ENCODE measurements around the gene ATN1. TPM values are rescaled to one million over a fixed set of nuclear protein-coding genes. Genes with fewer than 3 reads are reported as not detected.

The ATN1 gene
- total RNA-seq, 8 experiments from 2014 or later: 4.3 to 51.5 (median 15.8) TPM

- Histone ChIP-seq H3K4me1 (replicated peaks in 1 of 2) (peaks cover 0 to 6% of the 10 kb centered on the region in 2 donors), H3K27ac (no peak overlapping the region), H3K4me3 (no peak overlapping the region)
- in situ Hi-C loops (cut with MboI; ENCODE audit: low pct_unique_long_range_greater_than_20kb in 2 of 9, low sequenced_read_pairs in 9 of 9, unreplicated experiment in 9 of 9): loop anchor here in 1 of 9 experiments (25.0 kb wide), 1 partner anchor 160 kb away; the partner anchor contains the start of gene C1RL
- 86 to 100% (median 87%) methylated on average over 1 to 4 of the region's 22 CpGs; no CpG with 5 or more reads in 6 of the 10 experiments for WGBS, 10 experiments
- no peak for ATAC-seq (replicated peaks in 6 of 8)
Observed at GRCh38 chr12:6952121-6952862, 24.5 kb downstream of the ATN1 start.

- in situ Hi-C loops (cut with MboI; ENCODE audit: low pct_unique_long_range_greater_than_20kb in 2 of 9, low sequenced_read_pairs in 9 of 9, unreplicated experiment in 9 of 9): loop anchor here in 1 of 9 experiments (25.0 kb wide), 1 partner anchor 159 kb away; the partner anchor contains the start of gene C1RL
- no peak for ATAC-seq (replicated peaks in 6 of 8)
- H3K4me3 ChIP-seq: no peak overlapping the region
- 70 to 100% (median 93%) methylated on average over 1 to 7 of the region's 15 CpGs; no CpG with 5 or more reads in 3 of the 10 experiments for WGBS, 10 experiments
- no peak overlapping the region for H3K27ac ChIP-seq
- peaks cover 0 to 6% of the 10 kb centered on the region in 2 donors for H3K4me1 ChIP-seq (replicated peaks in 1 of 2)
Observed at GRCh38 chr12:6952863-6953441, 25.2 kb downstream of the ATN1 start.

GRCh38 chr12:6953442-6954315 is 25.9 kb downstream of the ATN1 start:
- ATAC-seq (replicated peaks in 6 of 8): peak in 3 of 8 experiments; percentile 4 to 38 (median 31)
- Histone ChIP-seq H3K27ac (no peak overlapping the region), H3K4me1 (replicated peaks in 1 of 2) (peaks cover 0 to 6% of the 10 kb centered on the region in 2 donors), H3K4me3 (no peak overlapping the region)
- WGBS, 10 experiments: 40 to 100% (median 66%) methylated on average over 1 to 7 of the region's 24 CpGs; no CpG with 5 or more reads in 5 of the 10 experiments
- in situ Hi-C loops (cut with MboI; ENCODE audit: low pct_unique_long_range_greater_than_20kb in 2 of 9, low sequenced_read_pairs in 9 of 9, unreplicated experiment in 9 of 9): loop anchor here in 1 of 9 experiments (25.0 kb wide), 1 partner anchor 159 kb away; the partner anchor contains the start of gene C1RL

GRCh38 chr12:6954316-6955107 is 26.8 kb downstream of the ATN1 start:
- Histone ChIP-seq H3K27ac (no peak overlapping the region), H3K4me3 (no peak overlapping the region), H3K4me1 (replicated peaks in 1 of 2) (peaks cover 0 to 6% of the 10 kb centered on the region in 2 donors)
- in situ Hi-C loops (cut with MboI; ENCODE audit: low pct_unique_long_range_greater_than_20kb in 2 of 9, low sequenced_read_pairs in 9 of 9, unreplicated experiment in 9 of 9): loop anchor here in 1 of 9 experiments (25.0 kb wide), 1 partner anchor 158 kb away; the partner anchor contains the start of gene C1RL
- no peak for ATAC-seq (replicated peaks in 6 of 8)
- WGBS, 10 experiments: 67 to 94% (median 90%) methylated on average over 1 to 9 of the region's 21 CpGs; no CpG with 5 or more reads in 2 of the 10 experiments

- Histone ChIP-seq H3K4me3 (no peak overlapping the region), H3K4me1 (replicated peaks in 1 of 2) (peaks cover 0 to 6% of the 10 kb centered on the region in 2 donors), H3K27ac (no peak overlapping the region)
- in situ Hi-C loops (cut with MboI; ENCODE audit: low pct_unique_long_range_greater_than_20kb in 2 of 9, low sequenced_read_pairs in 9 of 9, unreplicated experiment in 9 of 9): loop anchor here in 1 of 9 experiments (25.0 kb wide), 1 partner anchor 157 kb away; the partner anchor contains the start of gene C1RL
- 62 to 93% (median 85%) methylated on average over 1 to 9 of the region's 22 CpGs; no CpG with 5 or more reads in 6 of the 10 experiments for WGBS, 10 experiments
- ATAC-seq (replicated peaks in 6 of 8): no peak
Observed at GRCh38 chr12:6955108-6956020, 27.6 kb downstream of the ATN1 start.

GRCh38 chr12:6956021-6956727 is 28.4 kb downstream of the ATN1 start:
- 50 to 80% (median 58%) methylated on average over 1 to 5 of the region's 28 CpGs; no CpG with 5 or more reads in 7 of the 10 experiments for WGBS, 10 experiments
- in situ Hi-C loops (cut with MboI; ENCODE audit: low pct_unique_long_range_greater_than_20kb in 2 of 9, low sequenced_read_pairs in 9 of 9, unreplicated experiment in 9 of 9): loop anchor here in 1 of 9 experiments (25.0 kb wide), 1 partner anchor 156 kb away; the partner anchor contains the start of gene C1RL

GRCh38 chr12:6957151-6957701 is 29.5 kb downstream of the ATN1 start:
- in situ Hi-C loops (cut with MboI; ENCODE audit: low pct_unique_long_range_greater_than_20kb in 2 of 9, low sequenced_read_pairs in 9 of 9, unreplicated experiment in 9 of 9): loop anchor here in 1 of 9 experiments (25.0 kb wide), 1 partner anchor 155 kb away; the partner anchor contains the start of gene C1RL
- H3K4me1 ChIP-seq (replicated peaks in 1 of 2): peaks cover 9 to 16% of the 10 kb centered on the region in 2 donors
- 32 to 90% (median 58%) methylated on average over 2 to 6 of the region's 20 CpGs; no CpG with 5 or more reads in 5 of the 10 experiments for WGBS, 10 experiments
- ATAC-seq (replicated peaks in 6 of 8): no peak
- H3K27ac ChIP-seq: no peak overlapping the region
- H3K4me3 ChIP-seq: no peak overlapping the region

More at GRCh38 chr12:6956021-6956727, 28.4 kb downstream of the ATN1 start:
- H3K27ac ChIP-seq: no peak overlapping the region
- H3K4me1 ChIP-seq (replicated peaks in 1 of 2): peaks cover 0 to 6% of the 10 kb centered on the region in 2 donors
- no peak for ATAC-seq (replicated peaks in 6 of 8)
- no peak overlapping the region for H3K4me3 ChIP-seq

- Histone ChIP-seq H3K4me3 (no peak overlapping the region), H3K4me1 (replicated peaks in 1 of 2) (peaks cover 12 to 24% of the 10 kb centered on the region in 2 donors), H3K27ac (no peak overlapping the region)
- no peak for ATAC-seq (replicated peaks in 6 of 8)
- in situ Hi-C loops (cut with MboI; ENCODE audit: low pct_unique_long_range_greater_than_20kb in 2 of 9, low sequenced_read_pairs in 9 of 9, unreplicated experiment in 9 of 9): loop anchor here in 1 of 9 experiments (25.0 kb wide), 1 partner anchor 154 kb away; the partner anchor contains the start of gene C1RL
- WGBS, 10 experiments: 67 to 100% (median 82%) methylated on average over 1 to 12 of the region's 28 CpGs; no CpG with 5 or more reads in 2 of the 10 experiments
Observed at GRCh38 chr12:6957741-6958608, 30.2 kb downstream of the ATN1 start.

GRCh38 chr12:6958609-6959057 is 30.9 kb downstream of the ATN1 start:
- 68 to 88% (median 82%) methylated on average over 2 to 8 of the region's 10 CpGs; no CpG with 5 or more reads in 5 of the 10 experiments for WGBS, 10 experiments
- no peak for ATAC-seq (replicated peaks in 6 of 8)
- Histone ChIP-seq H3K4me1 (replicated peaks in 1 of 2) (peaks cover 12 to 24% of the 10 kb centered on the region in 2 donors), H3K4me3 (no peak overlapping the region), H3K27ac (no peak overlapping the region)
- in situ Hi-C loops (cut with MboI; ENCODE audit: low pct_unique_long_range_greater_than_20kb in 2 of 9, low sequenced_read_pairs in 9 of 9, unreplicated experiment in 9 of 9): loop anchor here in 1 of 9 experiments (25.0 kb wide), 1 partner anchor 154 kb away; the partner anchor contains the start of gene C1RL

Data from motor neuron (in vitro differentiated cells).